Epidermal melanocyte (primary cell): ENCODE measurements around the gene ZFP62.
A peak's percentile ranks its signal among the peaks of the same experiment; 100 is the strongest.

Experiments
- DNase-seq: peaks from one replicate; pipeline ENCODE4 v3.0.0; 2011; ENCODE audit warnings: low spot score; ENCODE audit not compliant: insufficient read length

ZFP62 gene

GRCh38 chr5:180810959-180811622, 50.0 kb downstream of the ZFP62 start:
- no peak for DNase-seq

DNA sequence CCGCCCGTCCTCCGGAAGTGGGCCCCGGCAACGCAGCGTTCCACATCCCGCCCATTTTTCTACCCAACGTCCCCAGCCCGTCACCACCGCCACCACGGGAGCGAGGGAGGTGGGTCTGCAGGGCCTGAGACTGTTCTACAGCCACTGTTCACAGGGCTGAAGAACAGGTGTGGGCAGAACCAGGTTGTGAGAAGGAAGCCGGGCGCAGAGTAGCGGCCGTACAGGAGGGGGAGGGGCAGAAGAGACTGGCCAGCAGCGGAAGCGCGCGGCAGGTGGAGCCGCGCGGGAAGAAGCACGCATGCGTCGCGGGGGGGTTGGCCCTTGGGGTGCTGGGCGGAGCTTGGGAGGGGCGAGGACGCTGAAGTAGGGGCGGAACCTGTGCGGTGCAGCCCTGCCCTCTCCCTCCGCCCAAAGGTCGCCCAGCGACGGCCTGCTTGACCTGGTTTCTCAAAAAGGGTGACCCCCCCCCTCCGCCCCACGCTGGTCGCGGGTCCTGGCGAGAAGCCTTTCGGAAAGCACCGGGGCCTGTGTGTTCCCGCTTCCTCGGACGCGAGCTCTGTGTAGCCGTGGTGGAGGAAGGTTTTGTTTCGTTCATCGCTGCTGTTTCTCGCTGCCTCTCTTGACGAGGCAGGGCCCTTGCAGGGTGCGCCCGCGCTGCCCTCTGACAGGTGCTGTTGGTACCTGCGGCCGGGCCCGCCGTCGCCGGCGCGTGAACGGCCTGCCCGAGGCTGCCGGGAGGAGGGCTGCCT, 50.7 kb downstream of the ZFP62 start:
- peak; percentile 74 for DNase-seq

DNA sequence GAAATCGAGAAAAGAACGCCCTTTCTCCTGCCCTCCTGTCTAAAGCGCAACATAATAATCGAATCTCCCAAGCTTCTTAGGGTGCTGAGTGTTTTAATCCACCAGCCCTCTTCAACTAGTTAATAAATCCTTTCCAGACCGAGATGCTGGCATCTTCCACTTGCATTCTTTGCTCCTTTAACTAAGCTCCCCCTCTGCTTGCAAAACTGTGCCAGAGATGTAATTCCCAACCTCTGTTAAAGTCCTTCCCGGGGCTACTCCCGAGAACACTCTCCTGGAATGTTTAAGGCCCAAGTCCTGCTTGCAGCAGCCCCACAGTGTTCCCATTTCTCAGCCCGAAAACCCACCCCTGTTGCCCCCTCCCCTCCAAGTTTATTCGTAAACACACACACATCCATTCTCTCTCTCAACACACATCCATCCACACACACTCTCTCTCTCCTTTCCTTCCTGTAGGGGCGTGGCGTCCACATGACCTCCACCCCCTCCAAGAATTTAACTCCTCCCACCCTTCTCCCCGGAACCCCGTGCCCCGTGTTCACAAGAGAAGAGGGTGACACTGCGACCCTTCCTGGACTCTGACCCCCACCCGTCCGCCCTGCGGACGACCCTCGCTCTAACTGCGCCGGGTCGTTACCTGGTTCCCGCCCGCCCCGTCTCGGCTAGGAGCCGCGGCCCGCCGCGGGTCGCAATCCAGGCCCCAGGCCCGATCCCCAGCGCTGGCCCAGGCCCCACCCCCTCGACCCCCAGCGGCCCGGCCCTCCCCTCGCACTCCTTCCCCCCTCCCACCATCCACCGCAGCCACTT, 51.5 kb downstream of the ZFP62 start:
- peak; percentile 84 for DNase-seq

GRCh38 chr5:180808461-180809000, 52.5 kb downstream of the ZFP62 start:
- no peak for DNase-seq

DNA sequence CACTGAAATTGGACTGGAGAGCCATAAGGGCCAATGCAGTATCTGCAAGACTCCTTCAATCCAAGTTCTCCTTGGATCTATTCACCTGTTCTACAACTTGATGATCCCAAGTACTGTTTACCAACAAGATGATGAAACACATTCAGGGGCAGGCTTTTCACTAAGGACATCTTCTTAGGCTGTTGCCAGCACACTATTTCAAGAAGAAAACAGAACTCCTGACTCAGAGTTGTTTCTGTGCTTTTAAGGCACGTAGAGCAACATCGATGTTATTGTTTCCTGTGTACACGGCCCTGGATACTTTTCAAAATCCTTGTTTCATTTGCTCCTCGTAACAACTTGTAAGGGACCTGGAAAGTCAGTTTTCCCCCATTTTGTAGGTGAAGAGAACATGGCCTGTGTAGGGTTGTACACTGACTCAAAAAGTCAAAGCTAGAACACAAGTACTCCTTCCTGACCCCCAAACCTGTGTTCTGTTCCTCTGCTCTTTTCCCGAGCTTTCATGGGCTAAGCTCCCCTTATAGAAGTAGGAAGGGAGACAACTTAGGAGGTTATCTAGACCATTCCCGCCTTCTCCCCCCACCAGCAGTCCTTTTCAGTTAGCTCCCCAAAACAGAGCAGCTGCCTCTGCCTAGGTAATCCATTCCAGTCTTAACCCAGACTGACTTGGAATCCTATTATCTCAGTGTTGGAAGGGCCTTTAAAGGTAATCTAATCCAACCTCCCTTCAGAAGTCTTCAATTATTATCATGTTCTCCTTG, 53.2 kb downstream of the ZFP62 start:
- DNase-seq, result no peak

DNA sequence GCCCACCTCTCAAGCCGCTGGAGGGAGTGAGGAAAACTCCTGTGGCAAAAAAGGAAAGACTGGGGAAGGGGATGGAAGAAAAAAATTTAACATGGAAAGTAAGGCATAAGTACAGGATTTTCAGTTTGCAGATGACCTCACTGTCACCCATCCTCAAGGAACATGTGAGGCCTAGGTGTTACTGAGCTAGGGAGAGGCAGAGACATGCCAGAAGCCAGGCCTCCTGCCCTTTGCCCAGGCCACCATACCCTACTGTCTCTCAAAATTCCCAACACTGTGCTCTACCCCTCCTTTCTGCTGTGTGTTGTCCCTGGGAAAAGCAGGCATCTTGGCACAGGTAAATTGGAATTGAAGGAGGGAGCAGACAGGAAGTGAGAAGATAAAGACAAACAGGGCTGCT, 54.0 kb downstream of the ZFP62 start:
- DNase-seq, result no peak

- no peak for DNase-seq
Observed at GRCh38 chr5:180806351-180807011, 54.6 kb downstream of the ZFP62 start.

DNA sequence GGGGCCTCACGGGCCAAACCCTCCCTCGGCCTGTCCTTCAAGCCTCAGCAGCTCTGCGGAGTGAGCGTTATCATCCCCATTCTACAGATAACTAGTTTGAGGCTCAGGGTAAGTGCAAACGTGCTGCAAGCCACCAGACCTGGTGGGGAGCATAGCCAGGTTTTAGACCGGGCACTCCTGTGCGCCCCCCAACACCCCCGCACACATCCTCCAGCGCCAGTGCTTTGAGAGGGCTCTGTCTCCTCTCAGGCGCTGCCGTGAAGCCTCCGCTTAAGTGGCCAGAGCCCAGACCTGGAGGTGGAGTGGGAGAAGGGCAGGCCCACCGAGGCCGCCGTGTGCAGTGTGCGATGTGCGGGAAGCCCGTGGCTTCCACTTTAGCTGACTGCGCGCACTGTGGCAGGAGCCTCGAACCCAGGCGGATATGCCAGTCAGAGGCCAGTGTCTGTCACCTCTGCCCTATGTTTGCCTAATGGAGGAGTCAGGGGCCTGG, 56.9 kb downstream of the ZFP62 start:
- no peak for DNase-seq

DNA sequence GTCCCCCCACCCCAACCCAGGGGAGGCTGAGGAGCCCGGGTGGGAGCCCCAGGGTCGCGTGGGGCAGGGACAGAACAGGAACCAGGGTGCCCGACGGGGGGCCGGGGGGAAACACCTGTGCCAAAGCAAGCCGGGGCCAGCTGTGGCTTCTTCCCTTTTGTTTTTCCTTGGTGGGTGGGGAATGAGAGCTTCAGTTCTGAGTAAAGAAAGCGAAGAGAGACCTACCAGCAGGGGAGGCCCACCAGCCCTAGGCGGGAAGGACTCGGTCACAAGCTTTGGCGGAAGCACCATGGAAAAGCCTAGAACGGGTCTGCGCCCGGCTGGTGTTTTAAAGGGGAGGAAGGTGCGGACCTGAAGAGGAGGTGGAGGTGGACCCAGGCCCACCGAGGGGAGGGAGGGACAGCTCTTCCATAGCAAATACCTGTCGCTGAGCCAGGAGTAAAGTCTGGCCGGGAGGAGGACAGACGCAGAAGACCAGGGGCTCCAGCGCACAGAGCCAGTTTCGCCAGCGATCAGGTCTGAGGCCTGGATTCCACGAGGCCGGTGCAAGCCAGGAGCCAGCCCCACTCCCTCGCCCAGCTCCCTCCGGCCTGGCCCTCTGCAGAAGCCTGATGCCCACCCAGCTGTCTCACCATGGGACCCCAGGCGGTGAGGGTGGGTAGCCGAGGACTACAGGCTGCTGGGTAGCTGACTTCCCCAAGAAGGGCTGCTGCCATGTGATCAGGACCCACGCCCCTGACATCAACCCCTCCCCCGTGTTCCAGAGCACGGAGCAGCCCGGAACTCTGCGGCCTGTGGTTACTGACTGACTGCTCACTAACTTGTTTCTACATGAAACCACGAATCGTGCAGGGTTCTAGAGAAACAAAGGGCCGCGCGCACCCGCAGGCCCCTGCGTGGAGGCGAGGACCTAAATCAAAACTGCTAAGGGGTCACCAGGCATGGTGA, 57.6 kb downstream of the ZFP62 start:
- no peak for DNase-seq

DNA sequence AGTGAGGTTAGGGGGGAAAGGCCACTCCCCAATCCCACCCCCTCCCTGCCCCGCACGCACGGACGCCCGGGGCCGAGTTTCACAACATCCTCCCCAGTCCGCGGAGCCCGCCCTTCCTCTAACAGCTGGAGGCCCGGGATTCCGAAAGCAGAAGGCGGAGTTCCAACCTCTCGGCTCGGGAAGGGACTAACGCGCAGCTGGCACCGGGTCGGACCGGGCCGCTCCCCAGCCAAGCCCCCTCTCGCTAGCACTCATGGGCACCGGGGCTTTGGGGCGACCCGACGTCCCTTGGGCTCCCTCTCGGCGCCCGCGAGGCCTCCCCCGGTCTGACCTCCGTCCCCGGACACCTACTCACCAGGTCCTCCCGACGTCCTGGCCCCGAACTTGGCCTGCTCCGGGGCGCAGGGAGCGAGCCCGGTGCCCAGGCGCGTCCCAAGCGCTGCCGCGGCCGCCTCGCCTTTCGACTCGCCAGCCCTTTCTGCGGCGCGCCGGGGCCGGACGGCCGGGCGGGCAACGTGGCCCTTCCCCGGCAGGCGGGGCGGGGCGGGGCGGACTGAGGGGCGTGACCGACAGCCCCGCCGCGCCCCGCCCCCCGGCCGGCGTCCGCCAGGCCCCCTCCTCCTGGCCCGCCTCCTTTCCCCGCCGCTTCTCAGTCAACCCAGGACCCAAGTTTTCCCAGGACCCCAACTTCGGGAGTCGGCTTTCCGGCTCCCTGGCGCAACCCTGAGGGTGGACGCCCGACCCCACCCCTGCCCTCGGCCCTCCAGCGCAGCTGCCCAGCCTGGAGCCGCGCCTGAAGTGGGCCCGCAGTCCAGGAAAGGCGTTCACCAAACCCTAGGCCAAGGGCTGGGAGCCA, 58.5 kb downstream of the ZFP62 start, which contains the start of gene MGAT1:
TSS of gene MGAT1 (minus strand) at position 482 of the 856 bp plus-strand sequence. CDS start 9,835 bp downstream, outside the sequence.
- peak; percentile 80 for DNase-seq

GRCh38 chr5:180801596-180802324, 59.3 kb downstream of the ZFP62 start:
- no peak for DNase-seq

DNA sequence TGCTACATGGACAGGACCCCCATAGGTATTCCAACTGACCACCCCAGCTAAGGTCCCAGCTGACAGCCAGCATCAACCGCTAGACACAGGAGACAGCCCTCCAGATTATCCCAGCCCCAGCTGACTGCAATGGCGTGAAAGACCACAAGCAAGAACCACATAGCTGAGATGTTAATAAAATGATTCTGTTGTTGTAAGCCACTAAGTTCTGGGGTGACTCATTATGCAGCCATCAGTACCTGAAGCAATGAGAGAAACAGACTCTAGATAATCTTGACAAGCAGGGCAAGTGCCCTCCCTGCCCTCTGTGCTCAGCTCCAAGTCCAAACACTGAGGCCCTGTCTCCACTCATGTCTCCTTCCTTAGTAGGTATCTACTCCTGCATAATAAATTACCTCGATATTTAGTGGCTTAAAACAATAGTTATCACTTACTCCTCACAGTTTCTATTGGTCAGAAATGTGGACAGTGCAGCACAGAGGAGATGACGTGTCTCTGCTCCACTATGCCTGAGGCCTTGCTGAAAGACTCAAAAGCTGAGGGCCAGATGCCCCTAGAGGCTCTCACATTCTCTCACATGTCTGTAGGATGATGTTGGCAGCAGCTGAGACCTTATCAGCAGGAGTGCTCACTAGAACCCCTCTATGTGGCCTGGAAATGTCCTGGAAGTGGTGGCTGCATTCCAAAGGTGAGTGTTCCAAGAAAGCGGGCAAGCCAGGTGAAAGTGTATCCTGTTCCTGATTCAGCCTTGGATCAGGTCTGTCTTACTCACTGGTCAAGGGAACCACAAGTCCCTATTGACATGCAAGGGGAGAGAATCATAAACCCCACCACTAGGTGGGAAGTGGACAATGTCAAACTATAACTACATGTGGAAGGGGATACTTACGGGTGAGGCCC, 60.9 kb downstream of the ZFP62 start:
- peak; percentile 53 for DNase-seq

DNA sequence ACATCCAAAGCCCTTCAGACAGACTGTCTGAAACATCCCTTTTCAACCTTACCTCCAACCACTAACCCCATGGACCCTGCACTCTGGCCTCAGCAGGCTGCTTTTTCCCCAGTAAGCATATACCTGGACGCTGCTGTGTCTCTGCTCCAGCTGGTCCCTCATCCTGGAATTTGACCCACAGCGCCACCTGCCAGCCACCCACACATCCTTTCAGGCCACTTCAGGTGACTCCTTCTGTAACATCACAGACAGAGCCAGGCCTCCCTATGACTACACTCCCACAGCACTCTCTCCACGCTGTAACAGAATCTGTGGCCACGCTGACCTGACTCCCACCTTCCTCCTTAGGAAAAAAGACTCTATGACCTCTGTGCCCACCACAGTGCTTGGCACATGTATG, 61.9 kb downstream of the ZFP62 start:
- no peak for DNase-seq

GRCh38 chr5:180798193-180798592, 62.9 kb downstream of the ZFP62 start:
- DNase-seq, result no peak
